Measurements from ENCODE around the gene ARHGAP44. TPM values are rescaled to one million over a fixed set of nuclear protein-coding genes. Genes with fewer than 3 reads are reported as not detected.

The ARHGAP44 gene
- total and polyA plus RNA-seq, 2 of the 4 experiments (the other 2 are of a cell fraction): 0.54 to 1.0 TPM

- Histone ChIP-seq H3K18ac (ENCODE audit: low read depth, low read length) (no peak overlapping the region), H3K9me1 (ENCODE audit: insufficient read depth, low read length) (no peaks in the 10 kb centered on the region; the same call in 1 of the 2 replicates), H3K4me3 (ENCODE audit: insufficient read depth, low read depth, low read length) (no peak overlapping the region), H3K27me3 (ENCODE audit: control insufficient read depth, insufficient read depth, low read length) (no peaks in the 10 kb centered on the region), H3K14ac (replicated peaks; ENCODE audit: low read depth, low read length) (no peak overlapping the region), H3K79me1 (ENCODE audit: low read depth in 1 of 2, low read length in 2 of 2) (no peaks in the 10 kb centered on the region), H2BK120ac (ENCODE audit: low read depth, low read length) (no peak overlapping the region), H2AFZ (replicated peaks; ENCODE audit: low read length, poor library complexity) (no peak overlapping the region), H3K27ac (ENCODE audit: insufficient read depth, low read length) (no peak overlapping the region), H2BK5ac (ENCODE audit: low read depth, low read length, poor library complexity, severe bottlenecking) (no peak overlapping the region), H4K5ac (ENCODE audit: low read depth, low read length) (no peak overlapping the region), H2BK20ac (ENCODE audit: low read depth, low read length) (no peak overlapping the region), H3K9me3 (ENCODE audit: control insufficient read depth, insufficient read depth, low read length) (no peaks in the 10 kb centered on the region), H3K4ac (ENCODE audit: low read depth, low read length) (no peak overlapping the region), H4K8ac (ENCODE audit: low read depth in 2 of 2, low read length in 2 of 2) (no peak overlapping the region), H2AK5ac (ENCODE audit: low read depth, low read length) (no peak overlapping the region), H3K9ac (ENCODE audit: low read depth, low read length) (no peak overlapping the region), H3K4me1 (ENCODE audit: control insufficient read depth, insufficient read depth, low read length) (peaks cover 4% of the 10 kb centered on the region; the same call in 1 of the 2 replicates), H3K36me3 (ENCODE audit: control insufficient read depth, insufficient read depth, low read length) (peaks cover 17% of the 10 kb centered on the region), H3K4me2 (ENCODE audit: low read depth, low read length) (no peak overlapping the region), H4K20me1 (ENCODE audit: insufficient read depth, low read length) (no peaks in the 10 kb centered on the region), H2BK15ac (ENCODE audit: low read depth, low read length) (no peak overlapping the region), H4K91ac (ENCODE audit: insufficient read depth, low read depth, low read length) (no peak overlapping the region), H3K56ac (ENCODE audit: extremely low read depth, insufficient read depth, low read length) (no peak overlapping the region), H3K23ac (ENCODE audit: low read depth, low read length) (no peak overlapping the region), H2AK9ac (replicated peaks; ENCODE audit: low read depth, low read length, poor library complexity) (no peak overlapping the region)
- dilution Hi-C loops (cut with HindIII; ENCODE audit: low sequenced_read_pairs, unreplicated experiment) (no loop called here), intact Hi-C loops (cut with micrococcal nuclease) (loop anchor here (10.0 kb wide), 1 partner anchor 202 kb away; the partner anchor contains the start of gene ARHGAP44), in situ Hi-C loops (cut with MboI; ENCODE audit: low sequenced_read_pairs) (no loop called here)
- POLR2A ChIA-PET (ENCODE audit: unreplicated experiment): interaction anchor here (0.6 kb wide), 1 partner anchor 19 kb away, joined by 4 read pairs; no protein-coding TSS in a partner anchor
- ATAC-seq (ENCODE audit: low read depth) (no peak), DNase-seq (no peak)
- CTCF ChIA-PET: no interaction called here
- TF ChIP-seq USF2 (IDR thresholded peaks at IDR 0.05; ENCODE audit: low read depth, low read length) (no peak), RCOR1 (IDR thresholded peaks at IDR 0.05; ENCODE audit: insufficient replicate concordance, low read length) (no peak), RFX5 (IDR thresholded peaks at IDR 0.05; ENCODE audit: low read depth, low read length) (no peak), POLR2A (IDR thresholded peaks at IDR 0.05; ENCODE audit: low read depth, low read length) (no peak), CEBPB (IDR thresholded peaks at IDR 0.05; ENCODE audit: low read depth, low read length) (no peak), FOS (IDR thresholded peaks at IDR 0.05; ENCODE audit: low read depth, low read length) (no peak), SMC3 (IDR thresholded peaks at IDR 0.05; ENCODE audit: low read depth, low read length) (no peak), NFE2L2 (IDR thresholded peaks at IDR 0.05; ENCODE audit: low read depth, low read length) (no peak), CTCF (conservative IDR thresholded peaks at IDR 0.05; ENCODE audit: low read depth, low read length) (no peak), ELK1 (IDR thresholded peaks at IDR 0.05; ENCODE audit: borderline replicate concordance, low read depth, low read length) (no peak), RAD21 (IDR thresholded peaks at IDR 0.05; ENCODE audit: low read length) (no peak), CHD1 (IDR thresholded peaks at IDR 0.05; ENCODE audit: low read depth, low read length) (no peak), BHLHE40 (IDR thresholded peaks at IDR 0.05; ENCODE audit: low read depth, low read length) (no peak)
- 67% methylated on average over 1 of the region's 12 CpGs; no CpG with 5 or more reads in 1 of the 2 experiments for WGBS, 2 experiments (ENCODE audit: extremely low coverage in 2 of 2, insufficient read length in 1 of 2)
- BruUV-seq (replicated peaks): no TSS peak
Measured at GRCh38 chr17:12987120-12987519, 197.8 kb downstream of the ARHGAP44 start.

All from IMR-90 (cell line).